ENCODE results near the gene ARHGAP42.

ARHGAP42 gene

DNA sequence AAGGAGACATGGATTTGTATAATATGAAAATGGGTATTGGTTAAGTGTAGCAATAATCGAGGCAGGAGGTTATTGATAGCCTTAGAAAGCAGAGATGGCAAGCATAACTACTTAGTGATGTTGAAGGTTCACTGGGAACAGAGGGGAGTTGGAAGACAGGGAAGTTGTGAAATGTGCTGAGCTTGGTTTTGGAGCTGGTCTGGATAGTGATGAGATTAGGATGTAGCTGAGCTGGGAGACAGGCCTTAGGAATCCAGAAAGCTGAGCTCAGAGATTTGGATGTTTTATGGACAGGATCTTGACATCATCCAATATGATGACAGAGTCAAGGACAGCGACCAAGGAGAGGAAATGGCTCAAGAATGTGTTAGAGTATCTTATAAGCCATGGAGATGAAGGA is 113.1 kb downstream of the ARHGAP42 start:
- no peak for DNase-seq (ENCODE audit: low read depth)
- no peak overlapping the region for H3K4me3 ChIP-seq (ENCODE audit: low read depth, low read length)
- TF ChIP-seq POLR2A (IDR thresholded peaks at IDR 0.05; ENCODE audit: extremely low read depth, insufficient read length) (no peak), MYC (IDR thresholded peaks at IDR 0.05; ENCODE audit: low read depth, low read length) (no peak)
- TF ChIP-seq, protein P1, sequence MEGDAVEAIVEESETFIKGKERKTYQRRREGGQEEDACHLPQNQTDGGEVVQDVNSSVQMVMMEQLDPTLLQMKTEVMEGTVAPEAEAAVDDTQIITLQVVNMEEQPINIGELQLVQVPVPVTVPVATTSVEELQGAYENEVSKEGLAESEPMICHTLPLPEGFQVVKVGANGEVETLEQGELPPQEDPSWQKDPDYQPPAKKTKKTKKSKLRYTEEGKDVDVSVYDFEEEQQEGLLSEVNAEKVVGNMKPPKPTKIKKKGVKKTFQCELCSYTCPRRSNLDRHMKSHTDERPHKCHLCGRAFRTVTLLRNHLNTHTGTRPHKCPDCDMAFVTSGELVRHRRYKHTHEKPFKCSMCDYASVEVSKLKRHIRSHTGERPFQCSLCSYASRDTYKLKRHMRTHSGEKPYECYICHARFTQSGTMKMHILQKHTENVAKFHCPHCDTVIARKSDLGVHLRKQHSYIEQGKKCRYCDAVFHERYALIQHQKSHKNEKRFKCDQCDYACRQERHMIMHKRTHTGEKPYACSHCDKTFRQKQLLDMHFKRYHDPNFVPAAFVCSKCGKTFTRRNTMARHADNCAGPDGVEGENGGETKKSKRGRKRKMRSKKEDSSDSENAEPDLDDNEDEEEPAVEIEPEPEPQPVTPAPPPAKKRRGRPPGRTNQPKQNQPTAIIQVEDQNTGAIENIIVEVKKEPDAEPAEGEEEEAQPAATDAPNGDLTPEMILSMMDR (IDR thresholded peaks at IDR 0.05; ENCODE audit: low read depth, low read length): no peak
- TF ChIP-seq, protein P2, sequence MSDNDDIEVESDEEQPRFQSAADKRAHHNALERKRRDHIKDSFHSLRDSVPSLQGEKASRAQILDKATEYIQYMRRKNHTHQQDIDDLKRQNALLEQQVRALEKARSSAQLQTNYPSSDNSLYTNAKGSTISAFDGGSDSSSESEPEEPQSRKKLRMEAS (IDR thresholded peaks at IDR 0.05; ENCODE audit: low read depth, low read length): no peak

DNA sequence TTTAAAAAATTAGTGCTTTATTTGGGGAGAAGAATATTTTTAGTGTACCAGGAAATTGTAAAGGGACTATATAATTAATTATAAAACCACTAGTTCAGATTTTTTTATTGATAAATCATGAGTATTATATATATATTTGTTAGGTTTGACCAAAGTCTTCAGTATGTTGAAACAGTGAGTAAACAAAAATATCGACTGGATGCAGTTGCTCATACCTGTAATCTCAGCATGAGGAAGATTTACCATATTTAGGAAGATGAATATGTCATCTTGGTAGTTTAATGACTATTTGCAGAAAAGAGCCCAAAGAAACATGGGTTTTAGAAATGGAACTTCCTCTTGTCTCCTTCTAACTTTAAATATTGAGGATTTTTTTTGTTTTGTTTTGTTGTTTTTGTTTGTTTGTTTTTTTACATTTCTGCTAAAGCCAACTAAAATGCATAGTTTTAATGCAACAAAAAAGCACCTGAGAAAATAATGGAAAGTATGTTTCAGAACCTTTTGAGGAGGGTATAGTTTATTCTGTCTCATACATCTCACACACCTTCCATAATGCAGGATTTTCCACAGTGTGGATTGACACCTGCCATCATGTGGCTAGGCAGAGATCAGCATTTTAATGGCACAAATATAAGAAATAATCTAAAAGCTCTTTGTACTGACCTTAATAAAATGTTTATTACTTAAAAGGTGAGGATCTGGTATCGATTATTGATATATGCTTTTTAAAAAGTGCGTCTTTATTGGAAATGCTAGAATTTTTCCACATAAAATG is 114.3 kb downstream of the ARHGAP42 start:
- no peak overlapping the region for H3K4me3 ChIP-seq (ENCODE audit: low read depth, low read length)
- DNase-seq (ENCODE audit: low read depth): no peak

DNA sequence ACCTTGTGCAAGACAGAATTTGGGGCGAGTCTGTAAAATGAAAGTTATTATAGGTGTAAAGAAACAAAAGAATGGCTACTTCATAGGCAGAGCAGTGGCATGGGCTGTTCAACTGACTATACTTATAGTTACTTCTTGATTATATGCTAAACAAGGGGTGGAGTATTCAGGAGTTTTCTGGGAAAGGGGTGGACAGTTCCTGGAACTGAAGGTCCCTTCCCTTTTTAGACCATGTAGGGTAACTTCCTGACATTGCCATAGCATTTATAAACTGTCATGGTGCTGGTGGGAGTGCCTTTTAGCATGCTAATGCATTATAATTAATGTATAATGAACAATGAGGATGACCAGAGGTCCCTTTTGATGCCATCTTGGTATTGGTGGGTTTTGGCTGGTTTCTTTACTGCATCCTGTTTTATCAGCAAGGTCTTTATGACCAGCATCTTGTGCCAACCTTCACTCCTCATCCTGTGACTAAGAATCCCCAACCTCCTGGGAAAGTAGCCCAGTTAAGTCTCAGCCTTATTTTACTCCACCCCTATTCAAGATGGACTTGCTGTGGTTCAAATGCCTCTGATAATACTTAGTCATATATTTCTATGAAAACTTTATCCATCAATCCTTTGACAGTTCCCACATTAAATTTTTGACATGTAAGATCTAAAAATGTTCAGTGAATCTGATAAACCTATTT is 118.6 kb downstream of the ARHGAP42 start:
- no peak overlapping the region for H3K4me3 ChIP-seq (ENCODE audit: low read depth, low read length)
- TF ChIP-seq, protein P2 (IDR thresholded peaks at IDR 0.05; ENCODE audit: low read depth, low read length): no peak
- TF ChIP-seq, protein P1 (IDR thresholded peaks at IDR 0.05; ENCODE audit: low read depth, low read length): no peak
- TF ChIP-seq POLR2A (IDR thresholded peaks at IDR 0.05; ENCODE audit: extremely low read depth, insufficient read length) (no peak), MYC (IDR thresholded peaks at IDR 0.05; ENCODE audit: low read depth, low read length) (no peak)
- no peak for DNase-seq (ENCODE audit: low read depth)

More for the DNA sequence above, 114.3 kb downstream of the ARHGAP42 start:
- no peak for TF ChIP-seq MYC (IDR thresholded peaks at IDR 0.05; ENCODE audit: low read depth, low read length)
- TF ChIP-seq, protein P1 (IDR thresholded peaks at IDR 0.05; ENCODE audit: low read depth, low read length): no peak
- TF ChIP-seq, protein P2 (IDR thresholded peaks at IDR 0.05; ENCODE audit: low read depth, low read length): no peak

DNA sequence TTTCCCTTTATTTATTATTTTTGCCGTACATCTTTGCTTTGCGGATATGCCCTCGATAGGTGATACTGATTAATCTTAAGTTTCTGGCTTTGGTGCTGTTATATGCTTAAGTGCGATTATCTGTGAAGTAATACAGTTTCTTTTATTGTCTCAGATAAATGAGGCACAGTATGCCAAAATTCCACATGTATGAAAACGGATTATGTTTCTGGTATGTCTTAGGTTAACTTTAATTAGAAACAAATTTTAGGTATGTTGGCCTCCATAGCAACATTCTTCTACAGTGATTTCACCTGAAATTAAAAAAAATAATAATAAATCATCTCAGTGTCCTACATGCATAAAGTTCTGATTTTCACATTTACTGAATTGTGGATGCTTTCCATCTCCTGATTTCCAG is 119.2 kb downstream of the ARHGAP42 start:
- no peak overlapping the region for H3K4me3 ChIP-seq (ENCODE audit: low read depth, low read length)
- DNase-seq (ENCODE audit: low read depth): no peak
- TF ChIP-seq, protein P1 (IDR thresholded peaks at IDR 0.05; ENCODE audit: low read depth, low read length): no peak
- no peak for TF ChIP-seq POLR2A (IDR thresholded peaks at IDR 0.05; ENCODE audit: extremely low read depth, insufficient read length)

DNA sequence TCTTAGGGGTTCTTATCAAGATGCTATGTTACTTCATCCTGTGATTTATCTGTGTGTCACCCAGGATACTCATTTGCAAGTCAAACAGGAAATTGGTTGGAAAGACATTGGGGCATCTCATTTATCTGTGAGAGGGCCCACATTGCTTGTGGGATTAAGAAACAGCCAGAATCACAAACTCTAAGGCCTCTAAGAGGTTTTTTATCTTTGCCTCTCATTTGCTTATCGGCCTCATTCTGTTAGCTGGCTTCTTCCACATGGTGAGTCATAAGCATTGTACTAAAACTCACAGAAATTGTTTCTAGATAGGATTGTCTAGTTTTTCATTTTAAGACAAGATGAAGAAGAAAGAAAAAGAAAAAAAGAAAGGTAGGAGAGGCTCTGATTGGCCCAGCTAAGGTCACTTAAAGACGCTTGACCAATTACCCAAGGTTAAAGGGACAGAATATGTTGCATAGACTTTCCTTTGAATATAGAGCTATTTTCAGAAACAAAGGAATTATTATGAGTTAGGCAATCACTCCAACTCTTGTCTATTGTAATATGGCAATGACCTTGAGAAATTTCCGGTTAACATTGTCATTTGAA is 121.9 kb downstream of the ARHGAP42 start:
- no peak for DNase-seq (ENCODE audit: low read depth)
- no peak for TF ChIP-seq MYC (IDR thresholded peaks at IDR 0.05; ENCODE audit: low read depth, low read length)
- TF ChIP-seq, protein P2 (IDR thresholded peaks at IDR 0.05; ENCODE audit: low read depth, low read length): no peak
- TF ChIP-seq, protein P1 (IDR thresholded peaks at IDR 0.05; ENCODE audit: low read depth, low read length): no peak
- no peak for TF ChIP-seq POLR2A (IDR thresholded peaks at IDR 0.05; ENCODE audit: extremely low read depth, insufficient read length)
- no peak overlapping the region for H3K4me3 ChIP-seq (ENCODE audit: low read depth, low read length)
